HepG2 (cell line): ENCODE measurements around the gene GEMIN2. TPM values are rescaled to one million over a fixed set of nuclear protein-coding genes. Genes with fewer than 3 reads are reported as not detected.

ENCODE experiments used
- FOSL2 ChIP-seq: sonication (generic); formaldehyde crosslinking; IDR thresholded peaks from 2 replicates; pipeline ENCODE4 v1.4.0; 2020; ENCODE audit warnings: missing genetic modification reagents
- GATAD2A ChIP-seq: IDR thresholded peaks from 2 replicates; pipeline ENCODE4 v1.6.1; 2016
- HDAC2 ChIP-seq: sonication (generic); formaldehyde crosslinking; IDR thresholded peaks from 2 replicates; pipeline ENCODE4 v1.4.0; 2020; ENCODE audit warnings: missing genetic modification reagents
- KMT2A ChIP-seq: sonication (generic); formaldehyde crosslinking; IDR thresholded peaks from 2 replicates; pipeline ENCODE4 v1.4.0; 2020; ENCODE audit warnings: missing genetic modification reagents
- NFE2 ChIP-seq: sonication (generic); formaldehyde crosslinking; IDR thresholded peaks from 2 replicates; pipeline ENCODE4 v1.4.0; 2020; ENCODE audit warnings: missing genetic modification reagents
- PRDM15 ChIP-seq: sonication (generic); formaldehyde crosslinking; IDR thresholded peaks from 2 replicates; pipeline ENCODE4 v1.4.0; 2020; ENCODE audit warnings: missing genetic modification reagents
- RARA ChIP-seq: IDR thresholded peaks from 2 replicates; pipeline ENCODE4 v1.6.1; 2016; ENCODE audit warnings: missing genetic modification reagents, missing compliant biosample characterization
- SMAD1 ChIP-seq: sonication (generic); formaldehyde crosslinking; IDR thresholded peaks from 2 replicates; pipeline ENCODE4 v1.4.0; 2020; ENCODE audit warnings: missing genetic modification reagents, low read depth, mild to moderate bottlenecking, borderline replicate concordance
- TEF ChIP-seq: sonication (generic); formaldehyde crosslinking; IDR thresholded peaks from 2 replicates; pipeline ENCODE4 v1.5.0; 2020; ENCODE audit warnings: missing genetic modification reagents
- TMF1 ChIP-seq: sonication (generic); formaldehyde crosslinking; IDR thresholded peaks from 2 replicates; pipeline ENCODE4 v1.8.1; 2022; ENCODE audit warnings: low read depth, missing genetic modification reagents
- ZBTB38 ChIP-seq: sonication (generic); formaldehyde crosslinking; IDR thresholded peaks from 2 replicates; pipeline ENCODE4 v1.5.1; 2020; ENCODE audit warnings: mild to moderate bottlenecking, missing genetic modification reagents
- ZNF124 ChIP-seq: sonication (generic); formaldehyde crosslinking; IDR thresholded peaks from 2 replicates; pipeline ENCODE4 v1.4.0; 2020; ENCODE audit warnings: missing genetic modification reagents
- ZNF234 ChIP-seq: sonication (generic); formaldehyde crosslinking; conservative IDR thresholded peaks from 2 replicates; pipeline ENCODE4 v1.5.1; 2020; ENCODE audit warnings: mild to moderate bottlenecking, missing genetic modification reagents
- ZNF468 ChIP-seq: sonication (generic); formaldehyde crosslinking; IDR thresholded peaks from 2 replicates; pipeline ENCODE4 v1.8.0; 2022; ENCODE audit warnings: mild to moderate bottlenecking, moderate library complexity, missing genetic modification reagents
- ZNF7 ChIP-seq: IDR thresholded peaks from 2 replicates; pipeline ENCODE4 v1.6.1; 2016; ENCODE audit warnings: missing biosample characterization, missing genetic modification reagents
- ZNF747 ChIP-seq: sonication (generic); formaldehyde crosslinking; IDR thresholded peaks from 2 replicates; pipeline ENCODE4 v1.8.1; 2023; ENCODE audit warnings: missing genetic modification reagents, mild to moderate bottlenecking, borderline replicate concordance
- ZNF781 ChIP-seq: sonication (generic); formaldehyde crosslinking; IDR thresholded peaks from 2 replicates; pipeline ENCODE4 v1.5.1; 2020; ENCODE audit warnings: borderline replicate concordance, mild to moderate bottlenecking, missing genetic modification reagents; ENCODE audit errors: not compliant biosample characterization
- ZSCAN29 ChIP-seq: sonication (generic); formaldehyde crosslinking; conservative IDR thresholded peaks from 2 replicates; pipeline ENCODE4 v1.4.0; 2020; ENCODE audit warnings: mild to moderate bottlenecking, missing genetic modification reagents
- polyA plus RNA-seq, 8 experiments: library from polyadenylated mRNA; depleted of rRNA in 3 of 8; stranded (reverse) in 7 of 8; unstranded in 1 of 8; fragments of >200 nt; fragmentation: Illumina TruSeq in 4 of 8; extraction: Trizol in 4 of 8; gene quantifications; 2 replicates each; pipeline versions ENCODE4 v1.2.1 to v1.2.3, GENCODE V29; 2011 to 2016; ENCODE audit warnings: low read depth in 4 of 8, missing spikeins in 1 of 8, mixed read lengths in 1 of 8; ENCODE audit not compliant: insufficient read depth in 1 of 8
- total RNA-seq, 5 experiments: library from RNA; depleted of rRNA; stranded (reverse); fragments of >200 nt; fragmentation: Illumina TruSeq; extraction: Trizol; gene quantifications; 2 replicates each; pipeline ENCODE4 v1.2.3, GENCODE V29; 2016; ENCODE audit warnings: low read depth in 1 of 5
- TF ChIP-seq, protein P1 (sequence below): sonication (generic); formaldehyde crosslinking; IDR thresholded peaks from 2 replicates; pipeline ENCODE4 v1.4.0; 2020; ENCODE audit warnings: missing genetic modification reagents
- TF ChIP-seq, protein P2 (sequence below): IDR thresholded peaks from 2 replicates; pipeline ENCODE4 v1.6.1; 2012; ENCODE audit warnings: low read depth, low read length, improper control_type of control experiment

The GEMIN2 gene
- total and polyA plus RNA-seq, 2 of the 13 experiments (the other 11 are each of a cell fraction or from before 2014, with no cell fraction given), result 54.8 to 110 TPM

- TF ChIP-seq ZBTB38 (CRISPR knock-in tag) (peak; percentile 92), RARA (peak; percentile 50; the same call in 1 of the 2 replicates), HDAC2 (CRISPR knock-in tag) (peak; percentile 79; the same call in 1 of the 2 replicates), KMT2A (peak; percentile 99), ZNF468 (CRISPR knock-in tag) (no peak), ZNF781 (CRISPR knock-in tag) (peak; percentile 99), NFE2 (CRISPR knock-in tag) (no peak), ZNF7 (no peak), TMF1 (peak; percentile 78; the same call in 1 of the 2 replicates), ZNF747 (CRISPR knock-in tag) (peak; percentile 98), SMAD1 (CRISPR knock-in tag) (peak; percentile 95; the same call in 1 of the 2 replicates), FOSL2 (CRISPR knock-in tag) (peak; percentile 67), TEF (CRISPR knock-in tag) (peak; percentile 86), ZNF234 (CRISPR knock-in tag) (no peak), PRDM15 (CRISPR knock-in tag) (peak; percentile 93), ZSCAN29 (CRISPR knock-in tag) (peak; percentile 93), ZNF124 (peak; percentile 88), GATAD2A (CRISPR knock-in tag) (peak; percentile 65)
- TF ChIP-seq, protein P1, sequence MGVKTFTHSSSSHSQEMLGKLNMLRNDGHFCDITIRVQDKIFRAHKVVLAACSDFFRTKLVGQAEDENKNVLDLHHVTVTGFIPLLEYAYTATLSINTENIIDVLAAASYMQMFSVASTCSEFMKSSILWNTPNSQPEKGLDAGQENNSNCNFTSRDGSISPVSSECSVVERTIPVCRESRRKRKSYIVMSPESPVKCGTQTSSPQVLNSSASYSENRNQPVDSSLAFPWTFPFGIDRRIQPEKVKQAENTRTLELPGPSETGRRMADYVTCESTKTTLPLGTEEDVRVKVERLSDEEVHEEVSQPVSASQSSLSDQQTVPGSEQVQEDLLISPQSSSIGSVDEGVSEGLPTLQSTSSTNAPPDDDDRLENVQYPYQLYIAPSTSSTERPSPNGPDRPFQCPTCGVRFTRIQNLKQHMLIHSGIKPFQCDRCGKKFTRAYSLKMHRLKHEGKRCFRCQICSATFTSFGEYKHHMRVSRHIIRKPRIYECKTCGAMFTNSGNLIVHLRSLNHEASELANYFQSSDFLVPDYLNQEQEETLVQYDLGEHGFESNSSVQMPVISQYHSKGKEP (CRISPR knock-in tag), result peak; percentile 71
- TF ChIP-seq, protein P2, sequence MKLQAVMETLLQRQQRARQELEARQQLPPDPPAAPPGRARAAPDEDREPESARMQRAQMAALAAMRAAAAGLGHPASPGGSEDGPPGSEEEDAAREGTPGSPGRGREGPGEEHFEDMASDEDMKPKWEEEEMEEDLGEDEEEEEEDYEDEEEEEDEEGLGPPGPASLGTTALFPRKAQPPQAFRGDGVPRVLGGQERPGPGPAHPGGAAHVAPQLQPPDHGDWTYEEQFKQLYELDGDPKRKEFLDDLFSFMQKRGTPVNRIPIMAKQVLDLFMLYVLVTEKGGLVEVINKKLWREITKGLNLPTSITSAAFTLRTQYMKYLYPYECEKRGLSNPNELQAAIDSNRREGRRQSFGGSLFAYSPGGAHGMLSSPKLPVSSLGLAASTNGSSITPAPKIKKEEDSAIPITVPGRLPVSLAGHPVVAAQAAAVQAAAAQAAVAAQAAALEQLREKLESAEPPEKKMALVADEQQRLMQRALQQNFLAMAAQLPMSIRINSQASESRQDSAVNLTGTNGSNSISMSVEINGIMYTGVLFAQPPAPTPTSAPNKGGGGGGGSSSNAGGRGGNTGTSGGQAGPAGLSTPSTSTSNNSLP, result peak; percentile 63; the same call in 1 of the 2 replicates
These were observed at the start of gene GEMIN2 (continued) for GRCh38 chr14:39114073-39114838.
